RWPE2 (cell line): ENCODE data around the gene MYCBPAP.
A peak's percentile ranks its signal among the peaks of the same experiment; 100 is the strongest.

Experiments used
- ATAC-seq: fragments of 200-7000 bp; cut with Tn5 transposase; 3 replicates; pipeline ENCODE4 v1.9.1; 2021; ENCODE audit warnings: low read depth
- DNase-seq: peaks from one replicate; pipeline ENCODE4 v3.0.0-alpha.2; 2020; ENCODE audit warnings: low spot score
- H3K27ac ChIP-seq: fragments of 450-650 bp; 2 replicates; pipeline ENCODE4 v1.5.1; 2017; ENCODE audit warnings: mild to moderate bottlenecking; ENCODE audit not compliant: poor library complexity, severe bottlenecking
- H3K27me3 ChIP-seq: fragments of 250-450 bp; sonication (Bioruptor Pico); 2 replicates; pipeline ENCODE4 v1.5.1; 2021; ENCODE audit warnings: mild to moderate bottlenecking, moderate library complexity; ENCODE audit not compliant: insufficient read depth, poor library complexity, severe bottlenecking
- H3K36me3 ChIP-seq: fragments of 250-450 bp; sonication (Bioruptor Pico); 2 replicates; pipeline ENCODE4 v1.5.1; 2020; ENCODE audit warnings: low read depth, mild to moderate bottlenecking, moderate library complexity
- H3K4me1 ChIP-seq: fragments of 250-450 bp; sonication (Bioruptor Pico); 2 replicates; pipeline ENCODE4 v1.5.1; 2021; ENCODE audit warnings: mild to moderate bottlenecking, moderate library complexity; ENCODE audit not compliant: insufficient read depth, poor library complexity, severe bottlenecking
- H3K4me3 ChIP-seq: fragments of 250-450 bp; sonication (Bioruptor Pico); 2 replicates; pipeline ENCODE4 v1.5.1; 2021; ENCODE audit warnings: mild to moderate bottlenecking, moderate library complexity; ENCODE audit not compliant: severe bottlenecking
- H3K9me3 ChIP-seq: fragments of 250-450 bp; sonication (Bioruptor Pico); 2 replicates; pipeline ENCODE4 v1.5.1; 2021; ENCODE audit warnings: mild to moderate bottlenecking, moderate library complexity; ENCODE audit not compliant: severe bottlenecking
- TF ChIP-seq, protein P1 (sequence below): fragments of 450-650 bp; IDR thresholded peaks from one replicate; pipeline ENCODE4 v1.5.1; 2017; ENCODE audit warnings: mild to moderate bottlenecking, moderate library complexity; ENCODE audit not compliant: poor library complexity, severe bottlenecking

Gene MYCBPAP

DNA sequence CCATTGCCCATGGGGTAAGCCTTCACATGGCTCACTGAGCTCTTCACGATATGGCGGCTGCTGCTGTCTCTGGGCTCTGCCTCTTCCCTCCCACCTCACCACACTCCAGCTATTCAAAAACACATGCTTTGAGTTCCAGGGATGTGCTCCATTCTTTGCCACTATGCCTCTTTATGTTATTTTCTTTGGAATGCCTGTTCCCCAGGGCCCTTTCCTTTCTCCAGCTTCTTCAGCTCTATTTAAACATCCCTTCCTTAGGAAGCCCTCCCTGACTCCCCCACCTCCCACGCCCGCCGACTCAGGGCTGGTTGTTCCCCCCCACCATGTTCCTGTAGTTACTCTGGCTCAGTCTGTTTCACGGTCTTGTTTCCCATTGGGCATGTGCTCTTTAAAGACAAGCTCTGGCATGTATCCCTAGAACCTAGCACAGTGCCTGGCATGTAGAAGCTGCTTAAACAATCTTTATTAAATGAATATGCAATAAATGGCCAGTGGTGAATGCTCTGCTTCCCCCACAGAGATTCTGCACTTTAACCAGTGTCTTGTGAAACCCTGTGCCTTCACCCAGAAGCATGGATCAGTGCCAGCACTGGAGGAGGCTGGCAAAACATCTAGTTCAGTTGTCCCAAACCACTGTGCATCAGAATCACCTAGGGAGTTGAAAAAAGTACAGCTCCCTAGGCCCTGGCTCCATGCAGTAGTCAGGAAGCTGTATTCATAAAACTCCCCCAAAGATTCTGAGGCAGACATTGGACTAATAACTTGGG lies 6.9 kb downstream of the MYCBPAP start:
- no peak overlapping the region for H3K4me3 ChIP-seq
- TF ChIP-seq, protein P1, sequence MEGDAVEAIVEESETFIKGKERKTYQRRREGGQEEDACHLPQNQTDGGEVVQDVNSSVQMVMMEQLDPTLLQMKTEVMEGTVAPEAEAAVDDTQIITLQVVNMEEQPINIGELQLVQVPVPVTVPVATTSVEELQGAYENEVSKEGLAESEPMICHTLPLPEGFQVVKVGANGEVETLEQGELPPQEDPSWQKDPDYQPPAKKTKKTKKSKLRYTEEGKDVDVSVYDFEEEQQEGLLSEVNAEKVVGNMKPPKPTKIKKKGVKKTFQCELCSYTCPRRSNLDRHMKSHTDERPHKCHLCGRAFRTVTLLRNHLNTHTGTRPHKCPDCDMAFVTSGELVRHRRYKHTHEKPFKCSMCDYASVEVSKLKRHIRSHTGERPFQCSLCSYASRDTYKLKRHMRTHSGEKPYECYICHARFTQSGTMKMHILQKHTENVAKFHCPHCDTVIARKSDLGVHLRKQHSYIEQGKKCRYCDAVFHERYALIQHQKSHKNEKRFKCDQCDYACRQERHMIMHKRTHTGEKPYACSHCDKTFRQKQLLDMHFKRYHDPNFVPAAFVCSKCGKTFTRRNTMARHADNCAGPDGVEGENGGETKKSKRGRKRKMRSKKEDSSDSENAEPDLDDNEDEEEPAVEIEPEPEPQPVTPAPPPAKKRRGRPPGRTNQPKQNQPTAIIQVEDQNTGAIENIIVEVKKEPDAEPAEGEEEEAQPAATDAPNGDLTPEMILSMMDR = no peak
- peaks cover 45% of the 10 kb centered on the region for H3K4me1 ChIP-seq
- H3K27ac ChIP-seq = peak overlapping the region; percentile 85
- H3K9me3 ChIP-seq = no peaks in the 10 kb centered on the region
- H3K27me3 ChIP-seq = no peaks in the 10 kb centered on the region
- DNase-seq (no peak), ATAC-seq (no peak)
- H3K36me3 ChIP-seq = no peaks in the 10 kb centered on the region

DNA sequence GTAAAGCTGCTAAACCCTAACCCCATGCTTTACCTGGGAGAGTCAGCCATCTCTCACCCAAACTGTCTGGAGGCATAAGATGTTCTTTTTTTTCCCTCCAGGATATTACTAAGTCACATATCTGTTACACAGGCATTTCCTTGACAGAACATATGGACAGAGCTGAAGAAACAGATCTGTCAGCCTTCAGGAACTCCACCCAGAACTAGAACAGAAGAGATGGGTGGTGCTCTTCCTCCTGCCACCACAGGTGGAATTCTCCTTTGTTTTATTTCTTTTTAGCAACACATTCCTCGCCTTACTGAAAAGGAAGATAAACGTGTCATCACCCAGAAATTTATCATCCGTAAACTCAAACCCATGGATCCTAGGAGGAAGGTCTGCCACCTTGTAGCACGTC lies 8.8 kb downstream of the MYCBPAP start:
- H3K9me3 ChIP-seq = no peaks in the 10 kb centered on the region
- H3K4me3 ChIP-seq = no peak overlapping the region
- peaks cover 37% of the 10 kb centered on the region for H3K4me1 ChIP-seq
- peak; percentile 57 for ATAC-seq
- H3K36me3 ChIP-seq = no peaks in the 10 kb centered on the region
- no peaks in the 10 kb centered on the region for H3K27me3 ChIP-seq
- DNase-seq = no peak
- TF ChIP-seq, protein P1 = no peak
- H3K27ac ChIP-seq = peak overlapping the region; percentile 85

GRCh38 chr17:50517504-50518383 lies 9.5 kb downstream of the MYCBPAP start:
- Histone ChIP-seq H3K27ac (peak overlapping the region; percentile 85), H3K36me3 (no peaks in the 10 kb centered on the region), H3K9me3 (no peaks in the 10 kb centered on the region), H3K4me3 (no peak overlapping the region), H3K27me3 (no peaks in the 10 kb centered on the region), H3K4me1 (peaks cover 39% of the 10 kb centered on the region)
- DNase-seq (no peak), ATAC-seq (no peak)
- TF ChIP-seq, protein P1 = no peak

DNA sequence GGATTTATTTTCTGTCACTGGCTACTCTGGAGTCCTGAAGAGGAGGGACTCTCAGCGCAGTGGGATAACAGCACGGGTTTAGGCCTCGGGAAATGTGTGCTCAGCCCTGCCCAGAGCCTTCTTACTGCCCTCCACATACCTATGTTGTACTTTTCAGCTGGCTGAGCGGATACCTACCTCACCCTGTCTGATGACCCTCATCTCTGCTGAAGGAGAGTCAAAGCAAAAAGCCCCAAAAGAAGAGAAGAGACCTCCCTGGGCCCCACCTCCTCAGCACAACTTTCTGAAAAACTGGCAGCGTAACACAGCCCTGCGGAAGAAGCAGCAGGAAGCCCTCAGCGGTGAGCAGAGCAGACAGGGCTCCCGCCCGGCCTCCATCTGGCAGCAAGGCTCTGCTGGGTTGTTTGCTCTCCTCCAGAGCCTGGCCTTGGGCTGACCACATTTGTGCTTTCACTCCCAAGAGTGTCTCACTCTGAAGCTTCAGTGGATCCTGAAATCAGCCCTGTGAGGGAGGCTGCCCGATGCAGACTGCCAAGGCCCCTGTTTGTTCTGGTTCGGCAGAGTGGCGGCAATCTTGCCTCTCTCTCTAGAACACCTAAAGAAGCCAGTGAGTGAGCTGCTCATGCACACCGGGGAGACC lies 10.3 kb downstream of the MYCBPAP start:
- DNase-seq (no peak), ATAC-seq (no peak)
- TF ChIP-seq, protein P1 = no peak

More for the DNA sequence above, 10.3 kb downstream of the MYCBPAP start:
- Histone ChIP-seq H3K9me3 (no peaks in the 10 kb centered on the region), H3K4me1 (peaks cover 47% of the 10 kb centered on the region), H3K4me3 (no peak overlapping the region), H3K27me3 (no peaks in the 10 kb centered on the region), H3K36me3 (no peaks in the 10 kb centered on the region), H3K27ac (peak overlapping the region; percentile 85)
